ENCODE results near the gene PTPRD.
"Not testable (repeated sequence)": the region's sequence is repeated elsewhere in the genome, so short reads cannot be mapped to it uniquely, and the experiment has no call there.

Gene PTPRD

GRCh38 chr9:8946461-8946860, 1666.3 kb downstream of the PTPRD start:
- no peak for DNase-seq

- DNase-seq: no peak
Observed at GRCh38 chr9:8943392-8943791, 1669.4 kb downstream of the PTPRD start.

- DNase-seq: no peak
Observed at GRCh38 chr9:8940650-8941049, 1672.2 kb downstream of the PTPRD start.

- no peak for DNase-seq
Observed at GRCh38 chr9:8926461-8926860, 1686.3 kb downstream of the PTPRD start.

- no peak for DNase-seq
Observed at GRCh38 chr9:8924562-8924961, 1688.2 kb downstream of the PTPRD start.

GRCh38 chr9:8920478-8921183, 1692.2 kb downstream of the PTPRD start:
- DNase-seq: not testable (repeated sequence)

GRCh38 chr9:8917956-8918739, 1694.7 kb downstream of the PTPRD start:
- no peak for DNase-seq

GRCh38 chr9:8916771-8917170, 1696.0 kb downstream of the PTPRD start:
- no peak for DNase-seq

GRCh38 chr9:8907868-8908267, 1704.9 kb downstream of the PTPRD start:
- no peak for DNase-seq

GRCh38 chr9:8905731-8906130, 1707.1 kb downstream of the PTPRD start:
- DNase-seq: no peak

GRCh38 chr9:8904771-8905515, 1707.9 kb downstream of the PTPRD start:
- no peak for DNase-seq

GRCh38 chr9:8903077-8903476, 1709.7 kb downstream of the PTPRD start:
- no peak for DNase-seq

- DNase-seq: no peak
Observed at GRCh38 chr9:8901146-8901545, 1711.7 kb downstream of the PTPRD start.

GRCh38 chr9:8899511-8899910, 1713.3 kb downstream of the PTPRD start:
- no peak for DNase-seq

GRCh38 chr9:8895861-8896224, 1717.0 kb downstream of the PTPRD start:
- DNase-seq: no peak

GRCh38 chr9:8895106-8895860, 1717.5 kb downstream of the PTPRD start:
- DNase-seq: no peak

- DNase-seq: no peak
Observed at GRCh38 chr9:8890695-8891094, 1722.1 kb downstream of the PTPRD start.

- no peak for DNase-seq
Observed at GRCh38 chr9:8889100-8889499, 1723.7 kb downstream of the PTPRD start.

GRCh38 chr9:8888591-8888990, 1724.2 kb downstream of the PTPRD start:
- DNase-seq: no peak

- no peak for DNase-seq
Observed at GRCh38 chr9:8887369-8887768, 1725.4 kb downstream of the PTPRD start.

- no peak for DNase-seq
Observed at GRCh38 chr9:8883321-8883720, 1729.5 kb downstream of the PTPRD start.

- no peak for DNase-seq
Observed at GRCh38 chr9:8880060-8880459, 1732.7 kb downstream of the PTPRD start.

GRCh38 chr9:8879284-8879683, 1733.5 kb downstream of the PTPRD start:
- DNase-seq: no peak
